ENCODE data around the gene DNAJB6.

DNAJB6 gene

GRCh38 chr7:157336383-157337315 lies at the start of gene DNAJB6:
Gene DNAJB6, plus strand, starts transcription at chr7:157337004. Its CDS starts 21,569 bp downstream, at chr7:157358573.
- peak within 1 kb of the TSS; percentile 88 to 99 (median 98) for H3K27ac ChIP-seq
- peak within 1 kb of the TSS; percentile 81 to 94 (median 85) for H3K4me3 ChIP-seq

- no peak overlapping the region for H3K4me3 ChIP-seq
- H3K27ac ChIP-seq, result peak overlapping the region in 11 of 21 experiments; percentile 14 to 90 (median 82)
These were observed 45.3 kb upstream of the DNAJB6 start for GRCh38 chr7:157291404-157292080.

GRCh38 chr7:157292258-157292657 lies 44.5 kb upstream of the DNAJB6 start:
- H3K27ac ChIP-seq, result peak overlapping the region in 20 of 21 experiments; percentile 14 to 90 (median 79)
- H3K4me3 ChIP-seq, result no peak overlapping the region

GRCh38 chr7:157292770-157293412 lies 43.9 kb upstream of the DNAJB6 start:
- Histone ChIP-seq H3K4me3 (peak overlapping the region in 4 of 7 experiments; percentile 6 to 23 (median 14)), H3K27ac (peak overlapping the region in 20 of 21 experiments; percentile 36 to 90 (median 79))

- H3K4me3 ChIP-seq, result peak overlapping the region in 3 of 7 experiments; percentile 6 to 23 (median 11)
These were observed 43.4 kb upstream of the DNAJB6 start for GRCh38 chr7:157293413-157293788.

GRCh38 chr7:157294773-157295172 lies 42.0 kb upstream of the DNAJB6 start:
- H3K4me3 ChIP-seq, result no peak overlapping the region
- peak overlapping the region in 3 of 21 experiments; percentile 4 to 18 (median 6) for H3K27ac ChIP-seq

More at GRCh38 chr7:157293413-157293788, 43.4 kb upstream of the DNAJB6 start:
- peak overlapping the region in 20 of 21 experiments; percentile 36 to 90 (median 79) for H3K27ac ChIP-seq

- H3K4me3 ChIP-seq, result no peak overlapping the region
- peak overlapping the region in 2 of 21 experiments; percentile 4 to 18 for H3K27ac ChIP-seq
These were observed 41.5 kb upstream of the DNAJB6 start for GRCh38 chr7:157295338-157295737.

- H3K4me3 ChIP-seq, result no peak overlapping the region
- H3K27ac ChIP-seq, result no peak overlapping the region
These were observed 39.6 kb upstream of the DNAJB6 start for GRCh38 chr7:157297185-157297584.

- H3K4me3 ChIP-seq, result no peak overlapping the region
- peak overlapping the region in 14 of 21 experiments; percentile 40 to 89 (median 78) for H3K27ac ChIP-seq
These were observed 37.5 kb upstream of the DNAJB6 start for GRCh38 chr7:157299317-157299612.

GRCh38 chr7:157299613-157300368 lies 37.0 kb upstream of the DNAJB6 start:
- peak overlapping the region in 18 of 21 experiments; percentile 40 to 89 (median 74) for H3K27ac ChIP-seq
- H3K4me3 ChIP-seq, result peak overlapping the region in 2 of 7 experiments; percentile 15 to 28

- Histone ChIP-seq H3K27ac (peak overlapping the region in 20 of 21 experiments; percentile 28 to 89 (median 72)), H3K4me3 (no peak overlapping the region)
These were observed 36.4 kb upstream of the DNAJB6 start for GRCh38 chr7:157300369-157300825.

- no peak overlapping the region for H3K4me3 ChIP-seq
- H3K27ac ChIP-seq, result peak overlapping the region in 18 of 21 experiments; percentile 30 to 89 (median 70)
These were observed 35.1 kb upstream of the DNAJB6 start for GRCh38 chr7:157301610-157302120.

GRCh38 chr7:157306846-157307838 lies 29.7 kb upstream of the DNAJB6 start:
- Histone ChIP-seq H3K4me3 (no peak overlapping the region), H3K27ac (peak overlapping the region in 1 of 21 experiments; percentile 30)

- Histone ChIP-seq H3K4me3 (no peak overlapping the region), H3K27ac (peak overlapping the region in 16 of 21 experiments; percentile 9 to 75 (median 56))
These were observed 26.7 kb upstream of the DNAJB6 start for GRCh38 chr7:157309988-157310668.

GRCh38 chr7:157310676-157311185 lies 26.1 kb upstream of the DNAJB6 start:
- no peak overlapping the region for H3K4me3 ChIP-seq
- H3K27ac ChIP-seq, result peak overlapping the region in 14 of 21 experiments; percentile 0 to 75 (median 56)

- Histone ChIP-seq H3K27ac (no peak overlapping the region), H3K4me3 (no peak overlapping the region)
These were observed 23.9 kb upstream of the DNAJB6 start for GRCh38 chr7:157312941-157313340.

- Histone ChIP-seq H3K27ac (no peak overlapping the region), H3K4me3 (no peak overlapping the region)
These were observed 23.2 kb upstream of the DNAJB6 start for GRCh38 chr7:157313645-157314044.

Data from skin epidermis (tissue), 12 donors.